Midbrain (tissue), 1 donor: ENCODE data around the gene FHIT.
"Not testable (repeated sequence)": the region's sequence is repeated elsewhere in the genome, so short reads cannot be mapped to it uniquely, and the experiment has no call there.

Source experiments
- DNase-seq: peaks from one replicate; lab custom pipeline; 2025; lab: John Stamatoyannopoulos, UW

Gene FHIT

DNA sequence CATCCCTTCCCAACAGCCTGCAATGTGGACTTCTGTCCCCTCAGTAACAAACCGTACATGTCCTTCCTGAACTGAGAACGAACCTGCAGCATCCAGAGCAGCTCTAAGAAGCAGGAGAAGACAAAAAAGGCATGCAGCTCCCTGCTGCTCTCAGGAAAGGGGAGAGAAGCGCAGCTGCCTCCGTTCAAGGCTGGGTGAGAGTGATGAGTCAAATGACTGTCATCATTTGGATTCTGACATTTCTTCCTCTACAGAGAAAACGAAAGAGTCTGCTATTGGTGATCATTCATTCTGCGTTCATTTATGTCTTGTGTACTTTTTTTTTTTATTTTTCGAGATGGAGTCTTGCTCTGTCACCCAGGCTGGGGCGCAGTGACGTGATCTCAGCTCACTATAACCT is 677.8 kb downstream of the FHIT start:
- no peak for DNase-seq

DNA sequence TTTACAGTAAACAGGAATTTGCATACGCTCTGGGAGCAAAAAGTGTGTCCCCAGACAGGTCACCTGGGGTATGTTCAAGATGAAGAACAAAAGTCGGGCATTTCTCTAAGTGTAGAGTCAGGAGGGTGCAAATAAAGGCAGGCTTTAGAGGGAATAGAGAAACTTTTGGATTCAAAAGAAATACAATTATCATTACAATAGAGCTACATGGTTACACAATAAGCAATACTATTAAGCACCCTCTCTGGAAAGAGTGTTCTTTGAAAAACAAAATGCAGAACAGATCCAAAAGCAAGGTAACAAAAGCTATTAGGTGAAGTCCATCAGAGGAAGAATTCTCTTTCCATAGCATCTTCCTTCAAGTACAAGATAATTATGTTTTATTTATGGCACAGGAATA is 679.7 kb downstream of the FHIT start:
- no peak for DNase-seq

DNA sequence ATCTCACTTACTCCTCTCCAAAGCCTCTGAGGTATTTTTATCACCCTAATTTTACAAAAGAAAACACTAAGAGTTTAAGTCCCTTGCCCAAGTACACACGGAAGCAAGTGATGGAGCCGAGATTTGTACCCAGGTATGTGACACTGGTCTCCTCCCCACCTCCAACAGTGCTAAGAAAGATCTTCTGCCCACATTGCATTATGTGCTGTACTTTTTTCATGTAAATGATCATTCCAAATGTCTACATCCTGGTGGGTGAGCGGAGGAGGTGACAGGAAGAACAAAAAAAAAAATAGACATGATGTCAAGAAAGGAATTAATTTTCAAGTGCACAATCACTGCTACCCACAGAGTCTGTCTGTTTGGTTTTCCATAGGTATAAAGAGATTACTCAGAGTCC is 694.1 kb downstream of the FHIT start:
- DNase-seq = no peak

DNA sequence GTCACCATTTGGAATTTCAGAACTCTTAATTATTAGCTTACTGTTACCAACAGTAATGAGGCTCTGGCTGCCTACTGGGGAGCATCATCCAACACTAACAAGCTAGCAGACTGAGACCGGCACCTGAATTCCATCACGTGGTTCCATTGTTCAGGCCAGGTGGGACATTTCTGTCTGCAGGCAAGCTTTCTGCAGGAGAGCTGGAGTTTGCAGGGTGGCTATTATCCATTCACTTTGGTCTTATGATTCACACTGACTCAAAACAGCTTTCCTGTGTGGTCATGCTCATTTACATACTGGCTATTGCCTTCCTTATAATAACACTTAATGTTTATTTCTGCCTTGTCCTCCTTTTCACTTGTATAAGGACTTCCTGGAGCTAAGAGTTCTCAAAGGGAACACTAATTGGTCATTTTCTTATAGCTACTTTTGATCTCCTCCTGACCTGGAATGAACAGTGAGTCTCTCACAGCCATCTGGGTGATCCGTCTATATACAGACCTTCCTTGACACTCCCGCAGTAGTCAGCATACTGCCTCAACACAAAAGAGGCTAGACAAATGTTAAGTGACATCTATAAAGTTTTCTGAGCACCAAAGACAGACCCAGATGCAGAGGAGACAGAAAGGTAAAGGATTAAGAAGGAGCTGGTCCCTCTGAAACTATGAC is 695.4 kb downstream of the FHIT start:
- no peak for DNase-seq

DNA sequence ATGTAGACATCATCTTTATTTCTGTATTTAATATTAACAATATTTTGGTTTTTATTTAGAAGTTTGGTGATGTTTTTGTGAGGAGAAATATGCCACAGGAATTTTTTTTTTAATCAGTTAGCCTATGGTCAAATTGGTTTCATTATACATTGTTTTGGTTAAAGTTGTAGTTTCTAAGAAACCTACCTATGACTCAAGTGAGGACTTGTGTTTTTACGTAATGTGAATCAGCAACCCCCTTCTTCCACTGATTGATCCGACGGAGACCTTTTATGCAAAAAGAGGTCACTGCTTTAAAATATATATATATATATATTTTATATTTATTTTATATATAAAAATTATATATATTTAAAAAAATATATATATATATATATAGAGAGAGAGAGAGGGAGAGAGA is 698.1 kb downstream of the FHIT start:
- DNase-seq = no peak

DNA sequence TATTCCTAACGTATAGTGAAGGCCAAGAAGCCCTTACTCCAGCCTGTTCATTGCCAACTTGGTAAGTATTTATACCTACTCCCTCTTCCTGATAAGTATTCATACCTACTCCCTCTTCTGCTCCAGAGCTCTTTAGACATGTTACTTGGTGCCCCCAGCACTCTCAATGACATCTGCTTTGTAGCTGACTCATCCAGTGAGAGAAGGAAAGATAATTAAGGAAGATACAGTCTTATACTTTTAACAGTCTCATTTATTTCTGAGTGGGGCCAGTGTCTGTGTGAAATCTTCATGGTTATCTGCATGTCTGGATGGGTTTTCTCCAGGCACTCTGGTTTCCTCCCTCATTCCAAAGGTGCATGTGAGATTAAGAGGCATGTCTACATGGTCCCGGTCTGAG is 698.7 kb downstream of the FHIT start:
- DNase-seq = no peak

DNA sequence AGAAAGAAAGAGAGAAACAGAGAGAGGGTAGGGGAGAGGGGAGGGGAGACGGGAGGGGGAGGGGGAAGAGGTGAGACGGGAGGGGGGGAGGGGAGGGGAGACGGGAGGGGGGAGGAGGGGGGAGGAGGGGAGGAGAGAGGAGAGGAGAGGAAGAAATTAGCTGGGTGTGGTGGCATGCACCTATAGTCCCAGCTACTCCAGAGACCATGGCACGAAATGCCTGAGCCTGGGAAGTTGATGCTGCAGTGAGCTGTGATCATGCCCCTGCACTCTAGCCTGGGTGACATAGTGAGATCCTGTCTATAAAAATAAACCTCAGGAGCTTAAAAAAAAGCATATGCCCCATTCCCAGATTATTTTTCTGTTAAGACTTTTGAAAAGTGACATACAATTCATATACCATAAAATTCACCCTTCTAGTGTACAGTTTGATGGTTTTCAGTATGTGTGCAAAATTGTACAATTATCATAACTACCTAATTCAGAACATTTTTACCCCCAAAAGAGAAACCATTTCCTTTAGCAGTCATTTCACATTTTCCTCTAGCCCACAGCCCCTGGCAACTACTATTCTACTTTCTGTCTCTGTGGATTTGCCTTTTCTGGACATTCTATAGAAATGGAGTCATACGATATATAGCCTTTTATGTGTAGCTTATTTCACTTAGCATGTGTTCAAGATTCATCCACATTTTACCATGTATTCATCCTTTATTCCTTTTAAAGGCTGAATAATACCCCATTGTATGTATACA is 699.6 kb downstream of the FHIT start:
- no peak for DNase-seq

DNA sequence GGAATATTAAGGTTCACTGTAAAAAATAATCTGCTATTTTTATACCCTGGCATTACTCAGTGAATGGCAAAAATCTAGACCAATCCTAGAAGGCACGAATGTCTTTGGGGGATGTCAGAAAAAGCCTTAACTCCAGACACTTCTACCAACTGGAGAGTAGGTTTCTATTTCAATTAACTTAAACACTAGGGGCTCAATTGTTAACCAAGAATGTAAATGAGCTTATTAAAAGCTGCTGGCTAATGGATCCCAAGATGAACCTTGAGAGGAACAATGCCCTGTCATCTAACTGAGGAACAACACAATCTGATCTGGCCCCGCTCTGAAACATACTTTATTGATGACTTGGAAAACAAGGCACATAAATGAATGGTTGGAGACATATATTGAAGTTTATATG is 701.4 kb downstream of the FHIT start:
- no peak for DNase-seq

DNA sequence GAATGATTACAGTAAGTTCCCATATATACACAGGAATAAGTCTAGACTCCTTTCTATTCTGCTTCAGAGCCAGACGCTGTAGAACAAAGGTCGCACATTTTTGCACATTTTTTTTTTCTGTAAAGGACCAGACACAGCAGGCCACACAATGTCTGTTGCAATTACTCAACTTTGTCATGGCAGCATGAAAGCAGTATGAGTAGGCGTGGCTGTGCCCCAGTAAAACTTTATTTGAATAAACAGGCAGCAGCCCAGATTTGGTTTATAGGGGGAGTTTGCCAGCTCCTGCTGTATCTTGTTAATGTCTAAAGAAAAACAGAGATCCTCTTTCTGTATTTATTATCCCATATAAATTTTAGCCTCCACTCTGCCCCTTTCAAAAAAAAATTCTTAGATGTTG is 708.3 kb downstream of the FHIT start:
- DNase-seq = no peak

DNA sequence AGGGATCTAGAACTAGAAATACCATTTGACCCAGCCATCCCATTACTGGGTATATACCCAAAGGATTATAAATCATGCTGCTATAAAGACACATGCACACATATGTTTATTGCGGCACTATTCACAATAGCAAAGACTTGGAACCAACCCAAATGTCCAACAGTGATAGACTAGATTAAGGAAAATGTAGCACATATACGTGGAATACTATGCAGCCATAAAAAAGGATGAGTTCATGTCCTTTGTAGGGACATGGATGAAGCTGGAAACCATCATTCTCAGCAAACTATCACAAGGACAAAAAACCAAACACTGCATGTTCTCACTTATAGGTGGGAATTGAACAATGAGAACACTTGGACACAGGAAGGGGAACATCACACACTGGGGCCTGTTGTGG is 711.9 kb downstream of the FHIT start:
- DNase-seq = not testable (repeated sequence)

DNA sequence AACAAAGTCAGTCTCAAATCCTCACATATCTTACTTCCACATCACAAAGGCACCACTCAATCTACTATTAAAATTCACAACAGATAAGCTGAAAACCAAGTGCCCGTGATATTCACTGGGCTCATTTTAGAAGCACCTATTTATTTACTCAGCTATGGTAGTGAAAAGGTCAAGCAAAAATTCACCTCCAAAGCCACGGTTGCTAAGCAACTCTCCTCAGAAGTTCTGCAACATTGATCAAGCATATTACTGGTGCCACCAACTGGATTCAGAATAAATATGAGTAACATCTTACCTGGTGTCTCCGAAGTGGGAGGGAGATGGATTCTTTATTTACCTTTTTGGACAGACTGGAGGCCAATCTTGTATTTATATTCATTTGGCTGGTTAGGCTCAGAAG is 714.8 kb downstream of the FHIT start:
- no peak for DNase-seq

DNA sequence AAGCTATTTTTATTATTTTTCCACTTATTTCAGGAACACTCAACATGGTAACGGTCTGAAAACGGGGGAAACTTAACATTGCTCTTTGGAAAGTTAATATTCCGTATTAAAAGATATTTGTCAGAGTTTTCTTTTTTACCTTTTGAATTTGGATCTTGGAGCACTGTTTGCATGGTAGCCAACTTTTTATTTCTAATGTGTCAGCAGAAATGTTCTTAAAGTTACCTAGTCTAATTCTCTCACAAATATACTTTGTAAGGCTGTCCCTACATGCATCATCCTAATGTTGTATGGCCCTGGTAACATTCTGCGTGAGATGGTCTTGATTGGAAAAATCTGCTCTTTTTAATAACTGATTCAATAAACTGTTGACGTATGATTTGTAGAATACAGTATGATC is 719.5 kb downstream of the FHIT start:
- no peak for DNase-seq

DNA sequence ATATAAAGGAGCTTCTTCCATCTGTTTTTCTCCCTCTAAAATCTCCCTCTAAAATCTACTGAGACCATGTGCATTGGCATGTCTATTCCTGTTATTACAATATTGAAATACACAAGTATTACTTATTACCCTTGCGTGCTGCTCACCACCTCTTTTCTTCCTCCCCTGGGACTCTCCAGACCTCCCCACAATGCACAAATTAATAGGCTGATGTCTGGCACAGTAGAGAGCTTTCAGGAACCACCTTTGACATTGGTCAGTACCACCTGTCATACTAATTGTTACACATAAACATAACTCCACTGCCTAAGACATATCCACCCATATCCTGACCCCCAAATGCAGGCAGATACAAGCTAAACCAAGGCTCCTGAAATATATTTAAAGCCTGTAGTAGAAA is 722.6 kb downstream of the FHIT start:
- no peak for DNase-seq

DNA sequence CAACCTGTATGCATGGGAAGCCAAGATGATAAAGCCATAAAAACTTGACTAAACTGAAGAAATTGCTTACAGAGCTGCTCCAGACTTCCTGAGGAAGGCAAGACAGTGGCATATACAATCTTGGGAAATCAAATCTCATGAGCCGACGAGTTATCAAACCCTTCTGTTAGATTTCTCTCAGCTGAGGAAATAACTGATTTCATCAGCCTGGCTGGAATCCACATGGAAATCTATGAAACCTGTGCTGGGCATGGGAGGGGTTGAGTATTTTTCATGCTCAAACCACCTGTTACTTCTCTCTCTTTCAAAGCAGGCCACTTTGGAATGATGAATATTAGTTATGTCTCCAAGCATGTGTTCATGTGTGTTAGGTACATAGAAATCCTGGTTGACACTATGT is 727.7 kb downstream of the FHIT start:
- no peak for DNase-seq

DNA sequence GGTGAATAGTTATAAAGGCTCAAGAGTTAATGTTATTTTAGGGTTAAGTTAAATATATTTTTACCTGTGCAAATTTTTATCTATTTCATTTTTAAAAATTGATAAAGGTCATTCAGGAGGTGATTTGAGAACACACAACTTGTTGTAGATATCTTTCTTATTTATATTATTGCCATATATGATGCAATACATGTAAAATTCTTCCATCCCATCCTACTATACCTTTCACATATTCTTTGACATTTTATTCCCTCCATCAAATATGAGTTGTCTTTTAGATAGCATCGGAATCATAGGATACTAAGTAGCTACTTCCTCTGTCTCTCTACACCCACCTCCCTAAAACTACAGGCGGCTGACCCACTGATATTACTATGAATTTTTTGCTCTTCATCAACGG is 734.1 kb downstream of the FHIT start:
- no peak for DNase-seq

DNA sequence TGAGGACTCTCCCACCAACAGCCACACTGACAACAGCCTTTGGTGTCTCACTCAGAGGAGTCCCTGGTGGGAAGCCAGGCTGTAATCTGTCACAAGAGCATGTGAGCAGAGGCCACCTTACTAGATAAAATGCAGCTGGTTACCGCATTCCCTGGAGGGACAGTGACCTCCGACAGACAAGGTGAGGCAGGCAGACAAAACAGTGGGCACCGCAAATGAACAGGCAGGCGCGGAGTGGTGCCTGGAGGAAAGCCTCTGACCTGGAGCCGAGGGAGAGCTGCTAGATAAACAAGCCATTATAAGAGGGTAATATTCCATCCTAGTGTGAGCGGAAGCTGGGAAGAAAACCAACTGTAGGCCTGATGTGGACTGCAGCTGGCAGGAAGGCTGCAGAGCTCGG is 736.4 kb downstream of the FHIT start:
- no peak for DNase-seq

DNA sequence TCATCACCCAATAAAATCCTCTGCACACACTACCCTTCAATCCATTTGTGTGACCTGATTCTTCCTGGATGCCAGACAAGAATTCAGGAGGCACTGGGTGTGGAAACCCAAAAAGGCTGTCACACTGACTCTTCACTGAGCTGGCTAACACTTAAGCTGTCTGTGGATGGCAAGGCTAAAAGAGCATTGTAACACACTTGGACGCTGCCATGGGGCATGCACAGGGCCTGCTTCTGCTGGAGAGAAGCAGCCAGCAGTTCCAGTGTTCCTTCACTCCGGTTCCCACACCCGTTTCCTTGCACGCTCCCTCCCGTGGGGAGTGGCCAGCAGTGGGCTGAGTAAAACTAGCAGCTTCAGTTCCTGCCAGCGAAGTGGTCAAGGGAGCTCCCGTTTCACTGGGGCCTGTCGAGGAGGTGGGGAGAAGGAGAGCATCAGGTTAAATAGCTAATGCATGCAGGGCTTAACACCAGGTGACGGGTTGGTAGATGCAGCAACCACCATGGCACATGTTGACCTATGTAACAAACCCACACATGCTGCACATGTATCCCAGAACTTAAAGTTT is 737.1 kb downstream of the FHIT start:
- no peak for DNase-seq

DNA sequence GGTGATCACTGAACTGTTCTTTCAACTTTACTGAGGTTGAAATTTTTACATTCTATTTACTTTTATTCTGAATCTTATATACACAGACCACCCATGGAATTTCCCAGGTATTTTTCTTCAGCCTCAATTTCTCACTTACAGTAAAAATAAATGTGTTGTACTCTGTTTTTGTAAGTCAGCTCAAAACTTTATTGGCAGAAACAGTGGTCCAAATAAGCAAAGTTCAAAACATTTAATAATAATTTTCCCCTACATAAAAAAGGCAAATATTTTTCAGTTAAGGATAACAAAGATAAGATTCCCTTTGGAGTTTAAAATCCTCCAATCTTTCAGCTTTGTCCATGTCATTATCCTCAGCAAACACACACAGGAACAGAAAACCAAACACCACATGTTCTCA is 738.0 kb downstream of the FHIT start:
- no peak for DNase-seq

DNA sequence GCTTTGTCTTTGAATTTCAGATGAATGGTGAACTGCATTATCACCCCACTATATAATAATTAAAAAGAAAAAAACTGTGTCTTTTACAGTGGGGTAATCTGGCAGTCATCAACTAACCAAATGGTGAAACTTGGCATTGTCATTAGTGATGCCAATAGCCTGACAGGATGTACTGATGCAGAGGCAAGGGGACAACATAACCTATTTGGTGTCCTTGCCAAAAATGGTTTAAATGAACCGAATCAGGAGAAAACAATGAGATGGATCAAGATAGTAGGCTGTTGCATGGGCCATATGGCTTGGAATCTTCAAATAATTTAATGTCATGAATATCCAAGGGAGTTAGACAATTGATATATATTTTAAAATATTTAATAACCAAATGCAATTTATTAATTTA is 738.7 kb downstream of the FHIT start:
- DNase-seq = no peak

DNA sequence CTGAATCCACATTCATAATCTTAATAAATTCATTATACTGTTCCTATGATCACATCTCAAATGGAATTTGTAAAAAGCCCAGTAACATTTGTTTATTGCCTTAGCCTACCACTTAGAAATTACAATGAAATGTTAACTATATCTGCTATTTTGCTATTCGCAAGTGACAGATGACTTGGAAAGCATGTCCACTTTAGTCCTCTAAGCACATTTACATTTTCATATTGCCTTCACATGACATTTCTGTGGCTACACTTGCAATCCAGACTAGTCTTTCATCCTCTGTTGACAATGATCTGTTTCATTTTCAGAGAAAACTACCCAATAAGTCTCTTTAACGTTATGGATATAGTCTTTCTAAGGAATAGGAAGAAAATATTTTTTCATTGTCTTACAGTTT is 741.8 kb downstream of the FHIT start:
- no peak for DNase-seq

DNA sequence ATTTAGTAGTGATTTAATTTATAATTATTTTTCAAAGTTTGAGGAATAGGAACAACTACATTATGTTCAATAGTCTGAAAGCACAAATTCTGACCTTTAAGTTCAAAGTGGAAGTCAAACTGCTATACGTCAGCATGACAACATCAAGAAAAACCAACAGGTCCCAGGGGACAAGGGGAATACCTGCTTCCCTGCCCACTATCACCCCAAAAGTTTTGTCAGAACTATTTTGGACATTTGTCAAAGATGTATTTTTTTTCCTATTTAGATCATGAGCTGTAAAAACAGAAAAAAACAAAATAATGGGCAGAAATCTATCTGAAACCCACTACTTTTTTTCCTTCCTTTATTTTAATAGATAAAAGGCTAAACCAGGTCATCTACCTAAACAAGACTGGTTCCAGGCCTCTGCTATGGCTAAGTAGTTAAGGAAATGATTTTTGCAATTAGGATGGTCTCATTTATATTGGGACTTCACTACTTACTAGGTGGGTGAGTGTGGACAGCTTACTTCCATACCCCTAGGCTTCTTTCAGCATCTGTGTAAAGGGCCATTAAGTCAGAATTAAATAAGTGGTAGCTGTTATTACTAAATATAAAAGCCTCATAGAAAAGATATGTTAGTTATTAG is 746.3 kb downstream of the FHIT start:
- DNase-seq = no peak

DNA sequence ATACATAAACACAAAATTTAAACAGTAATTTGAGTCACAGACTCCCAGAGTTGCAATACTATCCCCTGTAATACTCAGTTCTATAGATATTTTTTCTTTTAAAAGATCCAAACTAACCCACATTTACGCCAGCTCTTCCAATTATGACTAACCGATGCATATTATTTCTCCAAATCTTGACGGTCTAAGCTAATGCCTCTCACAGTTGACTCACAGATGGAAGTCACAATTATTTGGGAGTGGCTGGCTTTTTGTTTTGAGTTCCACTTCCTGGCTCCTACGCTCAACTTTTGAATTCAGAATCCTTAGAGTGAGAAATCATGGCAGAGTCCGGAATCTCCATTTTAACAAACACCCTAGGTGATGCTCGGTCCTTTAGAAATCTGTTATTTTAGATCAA is 749.9 kb downstream of the FHIT start:
- no peak for DNase-seq

DNA sequence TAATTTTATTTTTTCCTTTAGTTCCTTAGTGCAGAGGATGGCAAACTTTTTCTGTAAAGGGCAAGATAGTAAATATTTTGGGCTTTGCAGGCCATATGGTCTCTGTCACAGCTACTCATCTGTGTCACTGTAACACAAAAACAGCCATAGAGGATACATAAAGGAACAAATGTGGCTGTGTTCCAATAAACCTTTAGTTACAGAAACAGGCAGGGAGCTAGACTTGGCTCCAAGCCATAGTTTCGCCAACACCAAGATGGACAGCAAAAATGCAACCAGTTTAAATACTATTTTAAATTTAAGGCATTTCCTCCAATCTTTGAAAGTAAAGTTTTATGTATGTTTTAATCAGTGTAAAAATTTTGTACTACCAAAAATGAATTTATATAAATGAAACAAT is 753.4 kb downstream of the FHIT start:
- DNase-seq = no peak
